Stimulated activated CD4-positive, alpha-beta T cell treated with anti-CD3 and anti-CD28 coated beads, Interleukin-15, amount 100 ng/mL, for 48 hours (primary cell): ENCODE measurements around the gene CEMIP.
A peak's percentile ranks its signal among the peaks of the same experiment; 100 is the strongest.

ENCODE experiments used
- DNase-seq, 2 donors: peaks; one replicate each; pipeline ENCODE4 v3.0.0-alpha.2; 2020; ENCODE audit warnings: low read depth in 2 of 2

CEMIP gene

GRCh38 chr15:80778964-80779657, at the start of gene CEMIP:
Gene CEMIP (plus strand): TSS chr15:80779370. CDS start chr15:80873880, 94,510 bp downstream.
- peak; percentile 32 to 66 for DNase-seq

- DNase-seq = no peak
Measured at GRCh38 chr15:80730387-80730786, 48.8 kb upstream of the CEMIP start.

- DNase-seq = no peak
Measured at GRCh38 chr15:80730926-80731325, 48.2 kb upstream of the CEMIP start.

- no peak for DNase-seq
Measured at GRCh38 chr15:80732167-80732566, 47.0 kb upstream of the CEMIP start.

GRCh38 chr15:80732818-80733217, 46.4 kb upstream of the CEMIP start:
- no peak for DNase-seq

GRCh38 chr15:80733460-80733859, 45.7 kb upstream of the CEMIP start:
- DNase-seq = no peak

GRCh38 chr15:80735344-80735743, 43.8 kb upstream of the CEMIP start:
- DNase-seq = no peak

- no peak for DNase-seq
Measured at GRCh38 chr15:80736560-80736959, 42.6 kb upstream of the CEMIP start.

GRCh38 chr15:80739919-80740318, 39.3 kb upstream of the CEMIP start:
- no peak for DNase-seq

GRCh38 chr15:80742081-80742480, 37.1 kb upstream of the CEMIP start:
- DNase-seq = no peak

GRCh38 chr15:80743189-80743833, 35.9 kb upstream of the CEMIP start:
- DNase-seq = no peak

GRCh38 chr15:80744415-80744814, 34.8 kb upstream of the CEMIP start:
- no peak for DNase-seq

- no peak for DNase-seq
Measured at GRCh38 chr15:80744826-80745225, 34.3 kb upstream of the CEMIP start.

GRCh38 chr15:80745888-80746287, 33.3 kb upstream of the CEMIP start:
- no peak for DNase-seq

GRCh38 chr15:80747317-80748053, 31.7 kb upstream of the CEMIP start:
- DNase-seq = no peak

- DNase-seq = no peak
Measured at GRCh38 chr15:80749589-80749988, 29.6 kb upstream of the CEMIP start.

- DNase-seq = no peak
Measured at GRCh38 chr15:80750575-80750974, 28.6 kb upstream of the CEMIP start.

- no peak for DNase-seq
Measured at GRCh38 chr15:80752204-80752603, 27.0 kb upstream of the CEMIP start.

- no peak for DNase-seq
Measured at GRCh38 chr15:80753161-80753560, 26.0 kb upstream of the CEMIP start.

GRCh38 chr15:80754014-80754413, 25.2 kb upstream of the CEMIP start:
- no peak for DNase-seq

- no peak for DNase-seq
Measured at GRCh38 chr15:80755885-80756284, 23.3 kb upstream of the CEMIP start.

- DNase-seq = no peak
Measured at GRCh38 chr15:80758130-80758745, 20.9 kb upstream of the CEMIP start.
